ENCODE results near the gene KLHL7. TPM values are rescaled to one million over a fixed set of nuclear protein-coding genes. Genes with fewer than 3 reads are reported as not detected.

The KLHL7 gene
- total RNA-seq, 2 experiments from 2014 or later = 18.1 to 20.8 TPM

DNA sequence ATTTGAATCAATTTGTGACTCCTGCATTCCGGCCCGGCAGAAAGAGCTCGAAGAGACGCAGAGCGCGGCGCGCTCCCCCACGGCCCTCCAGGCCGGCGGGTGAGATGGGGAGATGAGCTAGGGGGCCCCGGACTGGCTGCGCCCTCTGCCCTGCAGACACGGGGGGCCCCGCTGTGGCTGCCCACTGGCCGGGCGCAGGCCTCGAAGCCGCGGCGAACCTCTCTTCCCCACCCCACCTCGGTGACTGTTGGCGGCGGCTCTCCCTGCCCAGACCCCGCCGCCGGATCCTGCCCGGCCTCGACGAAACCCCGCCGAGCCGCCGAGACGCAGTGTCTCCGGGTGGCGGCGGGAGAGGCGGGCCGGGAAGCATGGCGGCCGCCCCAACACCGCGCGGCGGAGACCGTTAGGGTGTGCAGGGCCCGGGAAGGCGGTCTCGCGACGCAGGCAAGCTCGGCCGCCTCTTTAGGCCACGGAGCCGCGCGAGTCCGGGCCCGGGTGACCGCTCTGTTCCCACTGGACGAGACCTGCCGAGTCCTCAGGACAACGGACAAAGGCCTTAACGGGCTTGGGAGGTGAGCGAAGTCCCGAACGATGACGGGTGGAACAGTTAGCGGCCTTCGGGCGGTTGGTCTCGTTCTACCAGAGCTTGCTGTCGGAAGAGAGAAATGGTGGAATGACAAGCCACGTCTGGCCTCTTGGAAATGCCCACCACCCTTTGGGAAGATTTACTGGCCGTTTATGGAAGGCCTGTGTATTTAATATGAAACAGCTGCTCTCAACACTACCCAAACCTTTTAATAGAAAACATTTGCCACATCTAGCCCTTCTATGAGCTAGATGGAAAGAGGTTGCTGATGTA, 100.6 kb downstream of the KLHL7 start:
- Mint-ChIP-seq H3K9me3 (ENCODE audit: low read depth) (no peaks in the 10 kb centered on the region), H3K27ac (peak overlapping the region; percentile 66), H3K36me3 (ENCODE audit: low read depth) (peaks cover 32% of the 10 kb centered on the region), H3K27me3 (peaks cover 22% of the 10 kb centered on the region), H3K4me1 (peaks cover 12% of the 10 kb centered on the region), H3K4me3 (peak overlapping the region; percentile 44)
- ChIA-PET POLR2A (no interaction called here), CTCF (interaction anchor here (1.0 to 1.5 kb wide), 2 partner anchors 11 to 67 kb away, joined by 4 to 7 read pairs; no protein-coding TSS in a partner anchor)
- intact Hi-C loops (cut with DNase I, micrococcal nuclease) = no loop called here
- peak; percentile 70 for ATAC-seq
- peak; percentile 48 for DNase-seq

DNA sequence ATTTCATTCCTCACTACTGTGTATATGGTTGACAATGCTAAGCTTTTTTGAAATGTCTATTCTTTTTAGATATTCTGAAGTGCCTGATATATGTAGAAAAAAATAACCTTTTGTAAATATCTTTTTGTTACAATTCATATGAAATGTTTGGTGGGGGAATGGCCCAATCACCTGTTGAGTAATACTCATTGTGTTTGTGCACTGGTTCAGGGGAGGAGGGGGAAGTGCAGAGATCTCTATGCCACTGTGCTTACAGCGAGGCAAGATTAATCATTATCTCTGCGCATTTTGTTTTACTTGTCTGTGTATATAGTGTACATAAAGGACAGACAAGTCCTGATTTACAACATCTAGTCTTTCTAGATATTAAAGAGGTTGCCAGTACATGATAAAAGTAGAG, 101.4 kb downstream of the KLHL7 start:
- Mint-ChIP-seq H3K27ac (no peak overlapping the region), H3K27me3 (peaks cover 22% of the 10 kb centered on the region), H3K4me1 (peaks cover 12% of the 10 kb centered on the region), H3K9me3 (ENCODE audit: low read depth) (no peaks in the 10 kb centered on the region), H3K4me3 (peak overlapping the region; percentile 44), H3K36me3 (ENCODE audit: low read depth) (peaks cover 24% of the 10 kb centered on the region)
- DNase-seq (no peak), ATAC-seq (peak; percentile 41)
- ChIA-PET POLR2A (no interaction called here), CTCF (interaction anchor here (1.5 kb wide), 1 partner anchor 66 kb away, joined by 7 read pairs; no protein-coding TSS in a partner anchor)
- intact Hi-C loops (cut with DNase I, micrococcal nuclease) = no loop called here

DNA sequence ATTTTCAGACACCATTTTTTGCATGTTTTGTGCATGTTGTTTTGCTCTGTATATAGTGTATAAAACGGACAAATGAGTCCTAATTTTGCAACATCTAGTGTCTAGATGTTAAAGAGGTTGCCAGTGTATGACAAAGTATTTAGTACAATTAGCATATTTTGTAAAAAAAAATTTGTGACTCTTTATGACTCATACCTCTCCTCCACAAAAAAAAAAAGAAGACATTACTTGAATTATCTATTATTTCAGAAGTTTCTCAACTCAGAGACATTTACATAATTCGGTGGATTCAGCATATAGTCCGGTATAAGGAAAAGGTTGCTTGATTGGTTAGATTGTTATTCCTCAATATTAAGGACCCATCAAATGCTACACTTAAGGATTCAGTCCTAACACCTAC, 102.3 kb downstream of the KLHL7 start:
- H3K36me3 Mint-ChIP-seq (ENCODE audit: low read depth) = peaks cover 22% of the 10 kb centered on the region
- ChIA-PET POLR2A (no interaction called here), CTCF (no interaction called here)
- H3K4me3 Mint-ChIP-seq = no peak overlapping the region
- DNase-seq (no peak), ATAC-seq (no peak)
- intact Hi-C loops (cut with DNase I, micrococcal nuclease) = no loop called here
- H3K9me3 Mint-ChIP-seq (ENCODE audit: low read depth) = no peaks in the 10 kb centered on the region
- H3K27ac Mint-ChIP-seq = no peak overlapping the region
- peaks cover 22% of the 10 kb centered on the region for H3K27me3 Mint-ChIP-seq
- H3K4me1 Mint-ChIP-seq = peaks cover 12% of the 10 kb centered on the region

DNA sequence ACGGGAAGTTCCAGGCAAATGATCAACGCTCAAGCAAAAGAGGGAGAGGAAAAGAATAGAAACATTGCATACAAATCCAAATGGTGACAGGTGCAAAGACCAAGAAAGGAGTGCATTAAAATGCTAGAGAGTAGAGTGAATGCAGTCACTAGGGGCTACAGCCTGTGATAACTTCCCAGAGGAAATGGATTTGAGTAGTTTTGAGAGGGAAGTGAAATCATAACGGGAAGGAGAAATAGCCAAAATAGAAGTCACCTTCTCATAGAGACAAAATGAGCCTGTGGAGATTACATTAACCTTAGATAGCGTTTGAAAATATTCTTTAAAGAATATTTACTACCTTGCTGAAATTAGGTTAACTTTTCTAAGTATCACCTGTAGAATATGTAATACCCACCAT, 102.7 kb downstream of the KLHL7 start:
- H3K36me3 Mint-ChIP-seq (ENCODE audit: low read depth) = peaks cover 18% of the 10 kb centered on the region
- H3K9me3 Mint-ChIP-seq (ENCODE audit: low read depth) = no peaks in the 10 kb centered on the region
- ATAC-seq = no peak
- ChIA-PET POLR2A (no interaction called here), CTCF (no interaction called here)
- no peak overlapping the region for H3K4me3 Mint-ChIP-seq
- DNase-seq = no peak
- H3K4me1 Mint-ChIP-seq = peaks cover 12% of the 10 kb centered on the region
- intact Hi-C loops (cut with DNase I, micrococcal nuclease) = no loop called here
- peaks cover 22% of the 10 kb centered on the region for H3K27me3 Mint-ChIP-seq
- H3K27ac Mint-ChIP-seq = no peak overlapping the region

DNA sequence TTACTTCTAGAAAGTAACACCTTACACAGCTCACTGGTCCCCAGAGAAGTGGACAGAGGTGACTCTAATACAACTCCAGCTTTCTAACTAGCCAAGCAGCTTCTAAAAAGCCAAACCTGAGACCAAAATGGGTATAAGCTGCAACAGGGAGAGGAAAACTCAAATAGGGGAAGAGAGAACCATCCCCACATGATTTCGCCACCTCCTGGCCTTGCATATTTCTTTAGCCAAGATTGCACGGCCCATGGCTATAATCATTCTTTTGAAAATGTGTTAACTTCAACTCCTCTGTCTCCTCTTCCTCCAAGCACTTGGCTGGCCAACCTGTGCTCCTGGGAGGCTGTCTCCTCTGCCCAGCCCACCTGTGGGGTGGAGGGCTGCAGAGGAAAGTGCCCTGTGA, 104.9 kb downstream of the KLHL7 start:
- peaks cover 5% of the 10 kb centered on the region for H3K36me3 Mint-ChIP-seq (ENCODE audit: low read depth)
- CTCF ChIA-PET = interaction anchor here (0.6 kb wide), 1 partner anchor 104 kb away, joined by 4 read pairs; no protein-coding TSS in a partner anchor
- peaks cover 18% of the 10 kb centered on the region for H3K27me3 Mint-ChIP-seq
- H3K4me3 Mint-ChIP-seq = no peak overlapping the region
- H3K27ac Mint-ChIP-seq = no peak overlapping the region
- POLR2A ChIA-PET = no interaction called here
- ATAC-seq (no peak), DNase-seq (no peak)
- intact Hi-C loops (cut with DNase I, micrococcal nuclease) = no loop called here
- no peaks in the 10 kb centered on the region for H3K9me3 Mint-ChIP-seq (ENCODE audit: low read depth)
- peaks cover 9% of the 10 kb centered on the region for H3K4me1 Mint-ChIP-seq

DNA sequence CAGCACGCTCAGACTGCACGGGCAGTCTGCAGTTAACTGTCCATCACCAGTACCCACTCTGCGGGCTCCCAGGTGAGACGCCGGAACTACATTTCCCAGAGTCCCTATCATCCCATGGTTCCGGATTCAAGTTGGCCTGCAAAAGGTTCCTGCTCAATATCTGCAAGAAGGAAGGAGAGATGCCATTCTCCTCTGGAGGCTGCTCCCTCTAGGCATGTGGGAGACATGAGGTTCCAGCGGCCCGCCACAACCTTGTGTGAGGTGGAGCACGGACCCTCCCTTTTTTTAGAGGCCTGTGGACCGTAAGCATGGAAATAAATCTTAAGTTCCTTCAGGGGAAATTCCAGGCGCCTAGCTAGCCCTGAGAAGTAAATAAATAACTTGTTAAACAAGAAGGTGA, 106.0 kb downstream of the KLHL7 start:
- H3K27ac Mint-ChIP-seq = no peak overlapping the region
- peaks cover 2% of the 10 kb centered on the region for H3K36me3 Mint-ChIP-seq (ENCODE audit: low read depth)
- ATAC-seq (no peak), DNase-seq (no peak)
- intact Hi-C loops (cut with DNase I, micrococcal nuclease) = no loop called here
- CTCF ChIA-PET = interaction anchor here (0.6 kb wide), 1 partner anchor 16 kb away, joined by 3 read pairs; no protein-coding TSS in a partner anchor
- POLR2A ChIA-PET = no interaction called here
- no peak overlapping the region for H3K4me3 Mint-ChIP-seq
- peaks cover 5% of the 10 kb centered on the region for H3K4me1 Mint-ChIP-seq
- no peaks in the 10 kb centered on the region for H3K9me3 Mint-ChIP-seq (ENCODE audit: low read depth)
- H3K27me3 Mint-ChIP-seq = peaks cover 13% of the 10 kb centered on the region

DNA sequence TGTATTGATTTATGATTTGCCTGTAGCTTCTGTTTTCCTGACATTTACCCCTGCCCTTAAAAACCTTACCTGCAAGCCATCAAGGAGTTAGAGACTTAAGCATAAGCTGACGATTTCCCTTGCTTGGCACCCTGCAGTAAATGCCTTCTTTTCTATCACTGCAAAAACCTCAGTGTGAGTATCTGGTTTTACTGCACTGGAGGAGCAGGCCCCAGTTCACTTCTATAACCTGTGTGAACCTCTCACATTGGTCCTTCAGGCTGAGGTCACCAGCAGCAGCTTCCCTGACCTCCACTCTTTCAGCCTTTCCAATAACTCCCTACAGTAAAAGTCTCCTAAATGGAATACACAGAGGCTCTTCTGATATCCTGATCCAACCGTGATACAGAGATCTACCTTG, 106.8 kb downstream of the KLHL7 start:
- no peaks in the 10 kb centered on the region for H3K9me3 Mint-ChIP-seq (ENCODE audit: low read depth)
- ChIA-PET POLR2A (no interaction called here), CTCF (interaction anchor here (0.6 kb wide), 1 partner anchor 1598 kb away, joined by 3 read pairs; no protein-coding TSS in a partner anchor)
- H3K36me3 Mint-ChIP-seq (ENCODE audit: low read depth) = no peaks in the 10 kb centered on the region
- H3K4me3 Mint-ChIP-seq = no peak overlapping the region
- no peak overlapping the region for H3K27ac Mint-ChIP-seq
- H3K4me1 Mint-ChIP-seq = peaks cover 3% of the 10 kb centered on the region
- H3K27me3 Mint-ChIP-seq = peaks cover 10% of the 10 kb centered on the region
- intact Hi-C loops (cut with DNase I, micrococcal nuclease) = no loop called here
- DNase-seq = no peak
- no peak for ATAC-seq

DNA sequence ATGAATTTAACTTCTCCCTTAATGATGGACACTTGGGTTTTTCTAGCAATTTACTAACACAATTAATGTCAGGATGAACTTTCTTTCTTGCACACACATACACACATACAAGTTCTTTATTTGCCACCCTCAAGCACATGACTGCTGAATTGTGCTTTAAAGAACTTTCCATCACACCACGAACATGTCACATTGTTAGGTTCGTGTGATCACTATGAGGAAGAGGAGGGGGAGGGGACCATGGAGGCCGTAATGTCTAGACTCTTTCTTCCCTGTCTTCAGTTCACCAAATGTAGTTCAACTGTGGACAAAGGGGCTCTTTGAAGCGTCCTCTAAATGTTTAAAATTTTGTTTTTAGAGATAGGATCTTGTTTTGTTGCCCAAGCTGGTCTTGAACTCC, 107.3 kb downstream of the KLHL7 start:
- ChIA-PET POLR2A (no interaction called here), CTCF (interaction anchor here (0.6 kb wide), 1 partner anchor 1598 kb away, joined by 3 read pairs; no protein-coding TSS in a partner anchor)
- ATAC-seq = no peak
- H3K4me3 Mint-ChIP-seq = no peak overlapping the region
- H3K27ac Mint-ChIP-seq = no peak overlapping the region
- H3K4me1 Mint-ChIP-seq = no peaks in the 10 kb centered on the region
- H3K36me3 Mint-ChIP-seq (ENCODE audit: low read depth) = no peaks in the 10 kb centered on the region
- no peaks in the 10 kb centered on the region for H3K9me3 Mint-ChIP-seq (ENCODE audit: low read depth)
- peaks cover 7% of the 10 kb centered on the region for H3K27me3 Mint-ChIP-seq
- no peak for DNase-seq
- intact Hi-C loops (cut with DNase I, micrococcal nuclease) = no loop called here

DNA sequence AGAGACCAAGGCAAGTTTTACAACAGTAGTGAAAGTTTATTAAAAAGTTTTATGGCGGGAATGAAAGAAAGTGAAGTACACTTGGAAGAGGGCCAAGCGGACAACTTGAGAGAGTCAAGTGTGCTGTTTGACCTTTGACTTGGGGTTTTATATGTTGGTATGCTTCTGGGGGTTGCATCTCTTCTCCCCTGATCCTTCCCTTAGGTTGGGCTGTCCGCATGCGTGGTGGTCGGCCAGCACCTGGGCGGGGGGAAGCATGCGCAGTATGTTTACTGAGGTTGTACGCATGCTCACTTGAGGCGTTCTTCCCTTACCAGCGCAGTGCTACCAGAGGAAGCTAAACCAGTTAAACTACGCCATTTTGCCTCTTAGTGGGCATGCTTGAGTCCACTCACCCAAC, 108.2 kb downstream of the KLHL7 start:
- Mint-ChIP-seq H3K27me3 (peaks cover 4% of the 10 kb centered on the region), H3K9me3 (ENCODE audit: low read depth) (no peaks in the 10 kb centered on the region), H3K36me3 (ENCODE audit: low read depth) (no peaks in the 10 kb centered on the region), H3K4me1 (no peaks in the 10 kb centered on the region), H3K4me3 (no peak overlapping the region), H3K27ac (no peak overlapping the region)
- ChIA-PET CTCF (interaction anchor here (1.1 kb wide), 1 partner anchor 15 kb away, joined by 3 read pairs; no protein-coding TSS in a partner anchor), POLR2A (no interaction called here)
- ATAC-seq = no peak
- DNase-seq = no peak
- intact Hi-C loops (cut with DNase I, micrococcal nuclease) = no loop called here

DNA sequence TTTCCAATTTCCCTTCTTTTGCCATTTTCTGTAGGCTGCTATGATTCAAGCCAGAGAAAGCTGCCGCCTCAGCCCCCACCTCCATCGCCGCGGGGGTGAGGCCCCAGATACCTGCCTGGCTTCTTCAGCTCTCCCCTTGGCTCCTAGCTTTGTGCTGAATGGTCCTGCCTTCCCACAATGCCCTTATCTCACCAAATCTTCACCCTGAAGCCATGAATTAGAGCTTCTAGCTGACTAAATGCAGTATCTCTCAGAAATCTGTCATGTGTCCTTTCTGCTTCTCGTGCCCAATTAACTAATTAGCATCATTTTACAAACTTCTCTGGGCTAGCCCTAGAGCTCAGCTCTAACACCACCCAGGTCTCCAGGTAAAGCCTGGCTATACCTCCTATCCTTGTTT, 108.8 kb downstream of the KLHL7 start:
- Mint-ChIP-seq H3K9me3 (ENCODE audit: low read depth) (no peaks in the 10 kb centered on the region), H3K27me3 (peaks cover 4% of the 10 kb centered on the region), H3K4me1 (no peaks in the 10 kb centered on the region), H3K27ac (no peak overlapping the region), H3K4me3 (no peak overlapping the region), H3K36me3 (ENCODE audit: low read depth) (no peaks in the 10 kb centered on the region)
- no peak for DNase-seq
- ATAC-seq = no peak
- ChIA-PET CTCF (interaction anchor here (0.7 to 1.1 kb wide), 3 partner anchors 15 to 1695 kb away, joined by 3 read pairs; no protein-coding TSS in a partner anchor), POLR2A (no interaction called here)
- intact Hi-C loops (cut with DNase I, micrococcal nuclease) = no loop called here

DNA sequence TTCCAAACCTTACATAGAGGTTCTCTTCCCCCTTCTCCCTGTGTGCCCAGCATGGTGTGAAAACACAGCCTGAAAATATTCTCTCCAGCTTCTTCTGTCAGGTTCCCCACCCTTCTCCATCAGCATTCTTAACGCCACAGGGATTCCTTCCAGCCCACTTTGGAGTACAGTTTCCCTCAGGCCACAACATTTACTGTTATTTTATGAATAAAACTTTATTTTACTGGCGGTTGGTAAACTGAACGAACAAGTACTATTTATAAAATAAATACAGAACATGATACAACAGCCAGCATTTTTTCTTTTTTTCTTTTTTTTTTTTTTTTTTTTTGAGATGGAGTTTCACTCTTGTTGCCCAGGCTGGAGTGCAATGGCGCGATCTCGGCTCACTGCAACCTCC, 109.4 kb downstream of the KLHL7 start:
- H3K27me3 Mint-ChIP-seq = peaks cover 4% of the 10 kb centered on the region
- H3K36me3 Mint-ChIP-seq (ENCODE audit: low read depth) = no peaks in the 10 kb centered on the region
- no peak overlapping the region for H3K4me3 Mint-ChIP-seq
- no peaks in the 10 kb centered on the region for H3K4me1 Mint-ChIP-seq
- no peaks in the 10 kb centered on the region for H3K9me3 Mint-ChIP-seq (ENCODE audit: low read depth)
- CTCF ChIA-PET = interaction anchor here (0.7 to 1.1 kb wide), 3 partner anchors 16 to 1695 kb away, joined by 3 read pairs; no protein-coding TSS in a partner anchor
- ATAC-seq (no peak), DNase-seq (no peak)
- intact Hi-C loops (cut with DNase I, micrococcal nuclease) = no loop called here
- POLR2A ChIA-PET = interaction anchor here (0.6 kb wide), 1 partner anchor 368 kb away, joined by 3 read pairs; no protein-coding TSS in a partner anchor
- no peak overlapping the region for H3K27ac Mint-ChIP-seq

DNA sequence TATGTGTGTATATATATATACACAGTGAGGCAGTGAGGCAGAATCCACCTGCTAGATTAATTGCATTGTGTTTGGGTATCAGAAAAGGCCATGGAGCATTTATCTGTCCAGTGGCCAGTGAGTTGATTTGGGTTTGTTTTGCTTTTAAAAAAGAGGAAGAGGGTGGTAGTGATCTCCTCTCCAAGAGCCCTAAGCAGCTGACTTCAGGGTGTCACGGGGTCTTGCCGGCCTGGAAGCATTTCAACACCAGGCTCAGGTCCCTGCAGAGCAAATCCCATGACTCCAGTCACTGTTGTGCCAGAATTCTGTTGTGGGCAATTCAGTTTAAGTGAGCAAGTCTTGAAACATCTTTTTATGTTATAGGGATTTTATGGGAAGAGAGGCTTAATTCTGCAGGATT, 110.4 kb downstream of the KLHL7 start:
- H3K4me3 Mint-ChIP-seq = no peak overlapping the region
- H3K36me3 Mint-ChIP-seq (ENCODE audit: low read depth) = no peaks in the 10 kb centered on the region
- ATAC-seq (no peak), DNase-seq (no peak)
- intact Hi-C loops (cut with DNase I, micrococcal nuclease) = no loop called here
- H3K4me1 Mint-ChIP-seq = no peaks in the 10 kb centered on the region
- peaks cover 5% of the 10 kb centered on the region for H3K27me3 Mint-ChIP-seq
- H3K27ac Mint-ChIP-seq = no peak overlapping the region
- ChIA-PET CTCF (no interaction called here), POLR2A (no interaction called here)
- H3K9me3 Mint-ChIP-seq (ENCODE audit: low read depth) = no peaks in the 10 kb centered on the region
